Activated naive CD4-positive, alpha-beta T cell treated with Interleukin-2 at 50 U/mL for 16 hours (primary cell): ENCODE results near the gene UBAP2L.
"Not testable (repeated sequence)": the region's sequence is repeated elsewhere in the genome, so short reads cannot be mapped to it uniquely, and the experiment has no call there.

Experiments used
- DNase-seq: peaks from one replicate; pipeline ENCODE4 v3.0.0-alpha.2; 2020

UBAP2L gene

GRCh38 chr1:154260127-154260526 lies 39.4 kb downstream of the UBAP2L start:
- DNase-seq: no peak

- DNase-seq: no peak
Observed at GRCh38 chr1:154263465-154264332, 42.9 kb downstream of the UBAP2L start.

- no peak for DNase-seq
Observed at GRCh38 chr1:154264454-154264853, 43.7 kb downstream of the UBAP2L start.

GRCh38 chr1:154265586-154265985 lies 44.8 kb downstream of the UBAP2L start:
- DNase-seq: no peak

- no peak for DNase-seq
Observed at GRCh38 chr1:154270833-154271232, 50.1 kb downstream of the UBAP2L start.

GRCh38 chr1:154272217-154272998 lies 51.7 kb downstream of the UBAP2L start, which contains the start of gene HAX1:
Gene HAX1, plus strand, starts transcription at chr1:154272629. Its CDS starts 95 bp downstream, at chr1:154272724.
- DNase-seq: peak; percentile 98

- no peak for DNase-seq
Observed at GRCh38 chr1:154272999-154273563, 52.3 kb downstream of the UBAP2L start.

GRCh38 chr1:154276797-154277196 lies 56.0 kb downstream of the UBAP2L start:
- DNase-seq: peak; percentile 25

- not testable (repeated sequence) for DNase-seq
Observed at GRCh38 chr1:154287591-154287990, 66.8 kb downstream of the UBAP2L start.

GRCh38 chr1:154288661-154289060 lies 67.9 kb downstream of the UBAP2L start:
- DNase-seq: no peak

GRCh38 chr1:154290921-154291320 lies 70.2 kb downstream of the UBAP2L start:
- DNase-seq: no peak

GRCh38 chr1:154295408-154296235 lies 74.9 kb downstream of the UBAP2L start:
- no peak for DNase-seq

- DNase-seq: no peak
Observed at GRCh38 chr1:154301582-154301981, 80.8 kb downstream of the UBAP2L start.

GRCh38 chr1:154304664-154305337 lies 84.0 kb downstream of the UBAP2L start:
- peak; percentile 52 for DNase-seq

GRCh38 chr1:154306151-154306550 lies 85.4 kb downstream of the UBAP2L start:
- no peak for DNase-seq

- peak; percentile 8 for DNase-seq
Observed at GRCh38 chr1:154307670-154308270, 87.0 kb downstream of the UBAP2L start.

- not testable (repeated sequence) for DNase-seq
Observed at GRCh38 chr1:154309136-154309535, 88.4 kb downstream of the UBAP2L start.

GRCh38 chr1:154312229-154313065 lies 91.7 kb downstream of the UBAP2L start:
- DNase-seq: not testable (repeated sequence)

- no peak for DNase-seq
Observed at GRCh38 chr1:154313066-154313356, 92.3 kb downstream of the UBAP2L start.

- not testable (repeated sequence) for DNase-seq
Observed at GRCh38 chr1:154314226-154314625, 93.5 kb downstream of the UBAP2L start.

GRCh38 chr1:154316704-154317103 lies 95.9 kb downstream of the UBAP2L start:
- DNase-seq: no peak
